ENCODE data around the gene SUN2. TPM values are rescaled to one million over a fixed set of nuclear protein-coding genes. Genes with fewer than 3 reads are reported as not detected.

SUN2 gene
- total RNA-seq, 1 donor from 2014 or later = 209 TPM

DNA sequence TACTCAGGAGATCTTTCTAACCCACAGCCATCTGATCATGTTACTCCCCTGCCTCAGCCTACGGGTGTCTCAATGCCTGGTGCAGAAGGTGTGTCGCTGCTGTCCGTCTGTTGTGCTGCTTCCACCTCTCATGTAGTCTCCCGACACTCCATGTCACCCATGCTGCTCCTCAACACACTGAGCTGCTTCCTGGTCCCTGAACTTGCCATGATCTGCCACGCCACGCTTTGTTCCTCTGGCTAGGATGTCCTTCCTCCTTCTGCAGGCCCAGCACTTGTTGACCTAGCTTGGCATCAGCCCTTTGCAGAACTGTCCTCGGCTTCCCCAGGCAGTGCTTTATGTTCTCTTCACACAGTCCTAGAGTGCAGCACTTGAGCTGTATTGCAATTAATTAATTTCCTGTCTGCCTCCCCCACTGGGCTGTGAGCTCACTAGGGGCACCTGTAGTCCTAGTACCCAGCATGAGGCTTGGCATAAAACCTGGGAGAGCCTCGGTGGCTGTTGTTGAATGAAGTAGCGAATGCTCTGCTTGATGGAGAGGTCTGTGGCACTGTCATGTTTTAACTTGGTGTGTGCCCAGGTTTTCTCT is 40.5 kb downstream of the SUN2 start:
- no peak for TF ChIP-seq CTCF (IDR thresholded peaks at IDR 0.05)
- DNase-seq (no peak), ATAC-seq (peak; percentile 23 to 50)
- Histone ChIP-seq H3K4me3 (no peak overlapping the region), H3K9me3 (no peaks in the 10 kb centered on the region), H3K36me3 (peaks cover 51% of the 10 kb centered on the region), H3K27ac (no peak overlapping the region), H3K4me1 (peaks cover 50% of the 10 kb centered on the region), H3K27me3 (ENCODE audit: low read depth) (no peaks in the 10 kb centered on the region)
- intact Hi-C loops (cut with DNase I) = no loop called here

GRCh38 chr22:38713921-38714320 is 41.9 kb downstream of the SUN2 start:
- no peak overlapping the region for H3K27ac ChIP-seq
- DNase-seq (no peak), ATAC-seq (no peak)
- no peak for TF ChIP-seq CTCF (IDR thresholded peaks at IDR 0.05)
- peaks cover 57% of the 10 kb centered on the region for H3K36me3 ChIP-seq
- H3K27me3 ChIP-seq (ENCODE audit: low read depth) = no peaks in the 10 kb centered on the region
- no peaks in the 10 kb centered on the region for H3K9me3 ChIP-seq
- intact Hi-C loops (cut with DNase I) = no loop called here
- H3K4me1 ChIP-seq = peaks cover 56% of the 10 kb centered on the region
- H3K4me3 ChIP-seq = no peak overlapping the region

DNA sequence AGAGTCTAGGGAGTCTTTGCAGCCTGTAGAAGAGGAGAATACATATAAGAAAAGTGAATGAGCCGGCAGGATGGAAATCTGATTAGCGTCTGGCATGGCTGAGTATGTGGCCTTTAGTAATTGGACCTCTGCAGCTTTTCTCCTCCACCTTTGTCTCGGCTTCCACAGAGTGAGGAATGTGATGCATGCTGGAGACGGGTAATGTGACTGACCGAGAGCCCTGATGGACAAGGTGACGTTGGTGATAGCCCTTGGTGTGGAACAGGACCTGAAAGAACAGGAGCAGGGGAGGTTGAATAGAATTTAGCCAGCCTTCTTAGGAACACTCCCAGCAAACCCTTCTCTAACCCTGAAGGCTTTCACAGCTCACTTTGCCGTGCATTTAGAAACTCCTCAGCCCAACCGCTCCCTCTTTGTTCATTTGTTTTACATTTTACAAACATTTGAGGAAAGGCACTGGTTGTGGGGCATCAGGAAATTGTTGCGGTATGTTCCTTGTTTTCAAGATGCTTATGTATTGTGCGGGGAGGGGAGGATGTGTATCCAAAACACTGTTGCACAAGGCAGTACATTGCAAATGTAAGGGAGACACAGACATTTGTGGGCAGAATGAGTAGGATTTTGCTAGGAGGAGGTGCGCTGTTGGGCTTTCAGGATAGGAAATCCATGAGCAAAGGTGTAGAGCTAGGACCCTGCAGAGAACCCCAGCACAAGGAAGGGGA is 43.2 kb downstream of the SUN2 start:
- H3K27ac ChIP-seq = peak overlapping the region; percentile 13
- H3K27me3 ChIP-seq (ENCODE audit: low read depth) = no peaks in the 10 kb centered on the region
- H3K4me3 ChIP-seq = no peak overlapping the region
- peaks cover 59% of the 10 kb centered on the region for H3K4me1 ChIP-seq
- ATAC-seq (no peak), DNase-seq (no peak)
- intact Hi-C loops (cut with DNase I) = no loop called here
- H3K9me3 ChIP-seq = no peaks in the 10 kb centered on the region
- H3K36me3 ChIP-seq = peaks cover 47% of the 10 kb centered on the region
- TF ChIP-seq CTCF (IDR thresholded peaks at IDR 0.05) = no peak

DNA sequence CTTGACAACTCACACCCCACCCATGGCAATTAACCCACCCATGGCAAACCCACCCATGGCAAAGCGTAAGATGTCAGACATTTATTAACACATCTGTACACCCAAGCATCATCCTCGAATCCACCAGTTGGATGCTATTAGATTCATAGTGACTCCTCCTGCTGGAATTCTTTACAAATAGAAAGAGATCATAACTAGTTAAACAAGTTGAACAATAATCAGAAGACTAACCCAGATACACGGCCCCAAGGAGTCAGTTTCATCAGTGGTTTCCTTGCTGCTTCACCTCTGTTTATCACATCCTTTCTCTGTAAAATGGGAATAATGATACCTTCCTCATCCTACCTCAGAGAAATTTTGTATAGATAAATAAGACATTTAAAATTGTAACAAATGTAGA is 44.9 kb downstream of the SUN2 start:
- Histone ChIP-seq H3K9me3 (no peaks in the 10 kb centered on the region), H3K36me3 (peaks cover 29% of the 10 kb centered on the region), H3K27ac (no peak overlapping the region), H3K4me3 (no peak overlapping the region), H3K4me1 (peaks cover 67% of the 10 kb centered on the region), H3K27me3 (ENCODE audit: low read depth) (no peaks in the 10 kb centered on the region)
- DNase-seq (no peak), ATAC-seq (no peak)
- intact Hi-C loops (cut with DNase I) = no loop called here
- TF ChIP-seq CTCF (IDR thresholded peaks at IDR 0.05) = no peak

GRCh38 chr22:38710351-38710750 is 45.4 kb downstream of the SUN2 start:
- no peaks in the 10 kb centered on the region for H3K9me3 ChIP-seq
- peaks cover 24% of the 10 kb centered on the region for H3K36me3 ChIP-seq
- no peak overlapping the region for H3K27ac ChIP-seq
- peaks cover 65% of the 10 kb centered on the region for H3K4me1 ChIP-seq
- TF ChIP-seq CTCF (IDR thresholded peaks at IDR 0.05) = no peak
- no peak overlapping the region for H3K4me3 ChIP-seq
- ATAC-seq (no peak), DNase-seq (no peak)
- no peaks in the 10 kb centered on the region for H3K27me3 ChIP-seq (ENCODE audit: low read depth)
- intact Hi-C loops (cut with DNase I) = no loop called here

All from lower lobe of right lung (tissue), 2 donors.